Stimulated activated CD8-positive, alpha-beta memory T cell treated with anti-CD3 and anti-CD28 coated beads, Interleukin-4, amount 100 ng/mL, for 24 hours (primary cell): ENCODE measurements around the gene KIF1B.
"Not testable (repeated sequence)": the region's sequence is repeated elsewhere in the genome, so short reads cannot be mapped to it uniquely, and the experiment has no call there.

Source experiments
- DNase-seq: peaks from one replicate; pipeline ENCODE4 v3.0.0-alpha.2; 2020; ENCODE audit warnings: low read depth

Gene KIF1B

GRCh38 chr1:10192263-10192662, 18.1 kb upstream of the KIF1B start:
- no peak for DNase-seq

DNA sequence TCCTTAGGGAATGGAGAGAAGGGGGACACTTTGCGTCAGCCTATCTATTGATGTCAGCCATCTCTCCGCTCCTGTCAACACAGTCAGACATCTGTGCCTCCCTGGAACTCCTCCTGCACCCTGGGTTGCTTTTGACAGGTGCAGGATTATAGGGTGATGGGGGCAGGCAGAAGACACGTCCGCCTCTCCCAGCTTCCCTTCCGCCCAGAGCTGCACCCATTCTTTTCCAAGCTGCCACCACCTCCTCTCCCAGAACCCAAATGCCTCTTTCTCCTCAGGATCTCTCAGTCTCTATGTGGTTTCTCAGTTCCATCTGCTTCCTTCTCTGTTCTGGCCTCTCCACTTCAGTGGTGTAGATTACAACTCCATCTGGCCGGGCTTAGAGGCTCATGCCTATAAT, 17.1 kb upstream of the KIF1B start:
- no peak for DNase-seq

- no peak for DNase-seq
Measured at GRCh38 chr1:10195570-10195969, 14.8 kb upstream of the KIF1B start.

DNA sequence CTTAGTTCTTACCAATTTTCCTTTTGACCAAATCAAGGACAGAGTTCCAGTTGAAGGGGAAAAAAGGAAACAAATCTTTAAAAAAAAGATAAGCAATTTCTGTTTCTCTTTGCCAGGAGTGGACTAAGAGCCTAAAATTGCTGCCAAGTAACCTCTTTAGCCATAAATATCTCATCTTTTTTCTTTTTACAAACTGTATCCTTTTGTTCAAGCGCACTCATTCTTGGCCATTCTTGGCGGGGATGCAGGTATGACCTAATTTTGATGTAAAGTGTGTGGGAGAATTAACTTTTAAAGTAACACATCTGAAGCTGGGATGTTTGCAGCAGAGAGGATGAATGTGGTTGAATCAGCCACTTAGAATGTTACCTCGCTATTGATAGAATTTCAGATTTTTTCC, 13.4 kb upstream of the KIF1B start:
- no peak for DNase-seq

DNA sequence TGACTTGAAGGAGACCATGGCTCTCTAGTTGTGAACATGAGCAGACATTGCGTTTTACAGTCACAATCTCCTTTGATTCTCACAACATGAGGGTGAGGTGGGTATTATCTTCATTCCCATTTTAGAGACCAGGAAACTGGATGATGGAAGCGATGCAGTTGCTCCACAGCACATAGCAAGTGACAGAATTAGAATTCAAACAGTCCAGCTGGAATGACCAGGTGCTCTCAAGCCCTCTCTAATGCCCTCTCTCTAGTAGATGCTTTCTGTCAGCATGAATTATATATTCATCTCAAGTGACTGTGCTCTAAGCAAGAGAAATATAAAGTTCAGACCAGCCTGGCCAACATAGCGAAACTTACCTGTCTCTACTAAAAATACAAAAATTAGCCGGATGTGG, 9.8 kb upstream of the KIF1B start:
- DNase-seq, result no peak

GRCh38 chr1:10204003-10204642, 6.2 kb upstream of the KIF1B start:
- no peak for DNase-seq

GRCh38 chr1:10205206-10205605, 5.2 kb upstream of the KIF1B start:
- not testable (repeated sequence) for DNase-seq

DNA sequence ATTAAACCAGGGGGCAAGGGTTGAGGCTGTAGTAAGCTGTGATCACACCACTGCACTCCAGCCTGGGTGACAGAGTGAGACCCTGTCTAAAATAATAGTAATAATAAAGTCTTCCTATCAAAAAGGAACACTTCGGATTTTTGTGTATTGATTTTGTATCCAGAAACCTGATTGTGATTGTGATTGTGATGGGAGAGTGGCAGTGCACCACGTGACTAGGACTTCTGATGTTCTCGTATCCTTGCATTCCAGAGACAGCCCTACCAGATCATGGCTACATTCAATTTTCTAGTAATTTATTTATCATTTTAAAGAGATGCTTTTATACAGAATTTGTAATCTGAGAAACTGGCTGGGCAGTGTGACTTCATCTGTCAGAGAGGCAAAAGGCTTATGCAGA, 2.6 kb upstream of the KIF1B start:
- DNase-seq, result no peak

- DNase-seq, result no peak
Measured at GRCh38 chr1:10208537-10208936, 1.8 kb upstream of the KIF1B start.

DNA sequence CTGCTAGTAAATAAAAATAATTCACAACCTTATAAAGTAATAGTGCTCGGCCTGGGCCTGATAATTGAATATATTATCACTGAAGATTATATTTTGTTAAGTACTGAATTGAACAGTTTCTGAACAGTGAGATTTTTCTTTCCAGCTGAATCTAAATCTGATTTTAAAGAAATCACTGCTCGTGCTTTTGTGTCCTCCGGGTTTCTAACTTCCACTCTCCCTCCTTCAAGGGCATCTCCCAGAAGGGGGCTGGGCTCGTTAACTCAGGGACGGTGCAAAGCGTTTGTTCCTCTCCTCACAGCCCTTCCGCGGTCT, 823 bp upstream of the KIF1B start:
- DNase-seq, result no peak

DNA sequence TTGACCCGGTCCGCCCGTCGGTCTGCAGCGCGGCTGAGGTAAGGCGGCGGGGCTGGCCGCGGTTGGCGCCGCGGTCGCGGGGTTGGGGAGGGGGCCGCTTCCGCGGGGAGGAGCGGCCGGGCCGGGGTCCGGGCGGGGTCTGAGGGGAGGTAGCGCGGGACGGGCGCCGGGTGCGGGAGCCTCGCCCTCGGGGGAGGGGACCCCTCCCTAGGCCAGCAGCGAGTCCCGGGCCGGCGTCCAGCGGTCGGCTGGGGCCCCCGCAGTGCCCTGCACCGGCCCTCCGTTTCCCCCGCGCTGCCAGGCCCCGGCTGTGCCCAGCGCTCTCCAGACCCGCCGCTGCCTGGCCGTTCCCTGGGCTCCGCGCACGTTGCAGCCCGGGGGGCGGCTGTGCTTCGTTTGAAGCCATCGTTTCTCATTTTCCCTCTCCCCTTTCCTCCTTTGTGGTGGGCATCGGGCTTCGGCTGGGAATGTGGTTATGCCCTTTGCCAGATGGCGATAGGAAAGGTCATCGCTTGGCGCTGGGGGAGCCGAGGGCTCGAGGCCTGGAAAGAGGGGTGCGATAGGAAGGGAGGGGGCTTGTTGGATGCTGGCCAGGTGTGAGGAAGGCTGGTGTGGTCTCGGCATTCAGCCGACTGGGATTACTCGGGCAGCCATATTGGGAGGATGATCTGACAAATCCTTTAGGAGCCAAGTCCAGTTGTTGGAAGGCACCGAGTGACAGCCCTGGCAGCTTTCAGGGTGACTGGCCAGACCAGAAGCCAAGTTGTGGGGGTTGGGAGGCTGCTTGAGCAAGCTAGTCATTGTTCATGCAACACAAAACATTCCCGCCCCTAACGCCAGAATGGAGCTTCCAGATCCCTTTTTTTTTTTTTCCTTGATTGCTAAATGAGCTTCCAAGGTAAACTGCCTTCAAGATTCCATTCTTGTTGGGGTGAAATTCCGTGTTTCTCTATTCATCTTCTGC, 753 bp downstream of the KIF1B start:
- DNase-seq, result no peak

DNA sequence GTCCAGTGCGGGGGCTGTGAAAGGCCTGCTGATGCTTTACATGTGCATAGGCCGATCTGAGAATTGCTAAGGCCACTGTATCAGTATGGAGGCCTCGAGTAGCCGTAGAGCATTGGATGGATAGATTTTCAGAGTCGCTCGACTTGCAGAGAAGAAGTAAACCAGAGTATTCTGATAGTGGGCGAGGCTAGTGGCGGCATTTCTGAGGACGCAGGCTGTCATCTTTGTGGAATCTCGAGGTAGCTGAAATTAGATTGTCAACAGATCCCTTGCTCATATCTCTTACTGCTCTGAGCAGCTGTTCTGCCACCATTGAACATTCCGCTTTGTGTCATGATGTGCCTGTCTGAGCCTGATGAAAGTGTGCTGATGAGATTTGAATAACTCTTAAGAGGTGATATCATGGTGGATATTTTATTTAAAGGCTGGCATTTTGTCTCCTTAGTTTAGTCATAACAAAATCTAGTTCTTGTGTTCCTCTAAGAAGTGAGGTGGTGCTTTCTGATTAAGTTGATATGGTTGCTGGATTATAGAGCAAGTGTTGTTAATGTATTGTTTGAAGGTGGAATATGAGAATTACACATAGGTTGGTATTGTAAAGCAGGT, 1.5 kb downstream of the KIF1B start:
- DNase-seq, result no peak

DNA sequence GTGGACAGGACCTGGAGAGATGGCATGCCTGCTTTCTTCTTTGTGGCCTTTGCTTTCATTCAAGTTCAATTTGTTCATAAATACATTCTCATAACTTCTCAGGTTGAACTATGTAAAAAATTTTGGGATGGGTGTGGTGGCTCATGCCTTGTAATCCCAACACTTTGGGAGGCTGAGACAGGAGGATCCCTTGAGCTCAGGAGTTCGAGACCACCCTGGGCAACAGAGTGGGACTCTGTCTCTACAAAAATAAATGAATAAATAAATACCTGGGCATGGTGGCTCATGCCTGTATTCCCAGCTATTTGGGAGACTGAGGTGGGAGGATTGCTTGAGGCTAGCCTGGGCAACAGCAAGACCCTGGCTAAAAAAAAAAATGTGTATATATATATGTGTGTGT, 2.1 kb downstream of the KIF1B start:
- no peak for DNase-seq

DNA sequence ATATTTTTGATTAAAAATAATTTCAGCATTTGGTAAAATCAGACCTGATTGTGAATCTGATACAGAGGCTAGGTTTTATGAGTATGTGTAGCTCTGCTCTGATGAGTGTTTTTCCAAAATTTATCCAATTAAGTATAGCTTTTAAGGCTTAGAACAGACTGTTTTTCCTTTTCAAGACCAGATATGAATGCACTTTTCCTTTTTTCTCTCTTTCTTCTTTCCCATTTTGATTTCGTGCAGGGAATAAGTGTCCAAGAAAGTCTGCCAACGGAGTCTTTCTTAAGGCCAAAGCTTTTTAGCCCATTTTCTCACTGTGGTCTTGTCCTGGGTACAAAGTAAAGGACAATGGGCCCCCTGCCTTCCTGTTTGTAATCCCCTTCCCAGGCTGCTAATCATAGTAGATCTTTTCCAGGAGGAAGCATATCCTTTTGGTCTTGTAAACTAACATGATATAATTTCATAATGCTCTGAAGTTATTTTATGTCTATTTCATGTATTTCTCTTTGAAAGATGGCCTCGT, 2.9 kb downstream of the KIF1B start:
- no peak for DNase-seq

DNA sequence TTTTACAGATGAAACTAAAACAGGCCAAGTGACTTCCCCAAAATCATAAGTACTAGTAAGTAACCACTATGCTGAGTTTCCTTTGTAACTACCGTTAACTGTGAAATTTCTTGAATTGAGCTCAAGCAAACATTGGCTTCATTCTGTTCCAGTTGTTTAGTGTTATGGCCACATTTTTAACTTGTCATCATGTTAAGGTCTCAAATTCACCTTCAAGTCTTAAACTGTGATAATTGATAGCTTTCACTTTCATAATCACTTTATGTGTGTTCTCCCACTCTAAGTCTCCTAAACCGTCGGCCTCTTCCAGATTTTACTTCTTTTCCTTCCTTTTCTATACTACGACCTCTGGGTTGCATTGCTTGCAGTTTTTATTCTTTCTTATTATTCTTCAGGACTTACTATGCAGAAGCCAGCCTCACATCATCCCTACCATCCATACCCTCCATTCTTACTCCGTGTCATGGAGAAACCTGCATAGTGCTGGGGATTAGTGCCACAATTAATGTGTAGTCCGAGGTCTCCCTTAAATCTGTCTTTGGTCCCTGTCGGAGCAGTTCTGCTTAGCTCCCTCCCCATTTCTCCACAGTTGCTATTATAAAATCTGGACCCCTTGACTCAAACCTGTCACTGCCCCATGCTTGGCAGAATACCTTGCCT, 5.8 kb downstream of the KIF1B start:
- DNase-seq, result no peak

DNA sequence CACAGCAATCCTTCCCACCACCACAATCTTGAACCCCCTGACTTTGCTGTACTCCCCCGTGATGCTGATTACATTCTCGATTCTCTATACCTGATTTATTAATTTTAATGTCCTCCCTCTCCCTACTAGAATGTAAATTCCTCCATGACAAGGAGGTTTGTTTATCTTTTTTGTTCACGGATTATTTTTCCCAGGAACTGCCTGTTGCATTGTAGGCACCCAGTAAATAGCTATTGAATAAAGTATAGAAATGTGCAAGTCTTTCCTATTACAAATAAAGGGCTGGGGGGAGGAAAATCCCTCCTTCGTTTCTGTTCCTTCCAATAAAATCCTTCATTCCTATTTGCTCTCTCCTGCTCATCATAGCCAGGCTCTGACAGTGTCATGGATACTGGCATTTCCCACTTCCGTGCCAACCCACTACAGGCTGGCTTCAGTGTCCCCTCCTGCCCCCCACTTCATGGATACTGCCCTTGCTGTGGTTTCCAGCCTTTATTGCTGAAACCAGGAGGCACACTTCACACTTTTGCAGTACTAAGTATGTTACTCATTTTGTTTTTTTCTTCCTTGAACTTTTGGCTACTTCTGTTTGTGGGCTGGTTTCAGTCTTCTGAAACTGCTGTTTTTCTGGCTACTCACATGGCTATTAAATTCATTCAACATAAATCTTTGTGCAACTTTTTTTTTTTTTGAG, 7.5 kb downstream of the KIF1B start:
- DNase-seq, result no peak

GRCh38 chr1:10220200-10220599, 9.8 kb downstream of the KIF1B start:
- no peak for DNase-seq

DNA sequence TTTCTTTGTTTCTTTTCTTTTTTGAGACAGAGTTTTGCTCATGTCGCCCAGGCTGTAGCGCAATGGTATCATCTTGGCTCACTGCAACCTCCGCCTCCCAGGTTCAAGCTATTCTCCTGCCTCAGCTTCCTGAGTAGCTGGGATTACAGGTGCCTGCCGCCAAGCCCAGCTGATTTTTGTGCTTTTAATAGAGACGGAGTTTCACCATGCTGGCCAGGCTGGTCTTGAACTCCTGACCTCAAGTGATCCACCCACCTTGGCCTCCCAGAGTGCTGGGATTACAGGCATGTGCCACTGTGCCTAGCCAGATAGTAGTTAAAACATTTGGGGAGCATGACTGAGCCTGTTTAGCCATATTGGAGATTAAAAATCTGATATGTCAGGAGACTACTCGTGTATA, 10.3 kb downstream of the KIF1B start:
- not testable (repeated sequence) for DNase-seq

GRCh38 chr1:10225573-10225972, 15.2 kb downstream of the KIF1B start:
- DNase-seq, result no peak

- DNase-seq, result no peak
Measured at GRCh38 chr1:10228528-10228927, 18.2 kb downstream of the KIF1B start.

DNA sequence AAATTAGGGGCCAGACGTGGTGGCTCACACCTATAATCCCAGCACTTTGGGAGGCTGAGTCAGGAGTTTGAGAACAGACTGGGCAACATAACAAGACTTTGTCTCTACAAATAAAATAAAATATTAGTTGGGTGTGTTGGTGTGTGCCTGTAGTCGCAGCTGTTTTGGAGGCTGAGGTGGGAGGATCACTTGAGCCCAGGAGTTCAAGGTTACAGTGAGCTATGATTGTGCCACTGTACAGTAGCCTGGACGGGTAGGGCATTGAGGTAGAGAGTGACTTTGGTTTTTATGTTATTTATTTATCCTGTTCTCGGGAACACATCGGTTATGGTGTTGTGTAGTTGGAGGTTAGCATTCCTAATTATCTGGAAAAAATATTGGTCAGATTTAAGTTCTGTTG, 19.5 kb downstream of the KIF1B start:
- DNase-seq, result no peak

DNA sequence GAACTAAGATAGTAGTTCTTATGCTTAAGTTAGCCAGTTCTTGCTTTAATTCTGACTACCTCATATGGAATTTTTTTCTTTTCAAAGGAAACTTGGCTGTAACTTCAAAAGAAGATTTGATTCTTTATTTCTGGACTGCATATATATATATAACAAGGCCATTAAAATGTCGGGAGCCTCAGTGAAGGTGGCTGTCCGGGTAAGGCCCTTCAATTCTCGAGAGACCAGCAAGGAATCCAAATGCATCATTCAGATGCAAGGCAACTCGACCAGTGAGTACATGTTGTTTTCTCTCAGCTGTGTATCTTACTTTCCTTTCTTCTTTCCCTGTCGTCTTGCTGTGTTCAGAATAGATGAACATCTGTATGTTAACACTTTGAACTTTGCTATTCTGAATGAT, 21.8 kb downstream of the KIF1B start:
- DNase-seq, result no peak
